WTC11 (cell line): ENCODE results near the gene ZNF14. TPM values are rescaled to one million over a fixed set of nuclear protein-coding genes. Genes with fewer than 3 reads are reported as not detected.

Source experiments
- ATAC-seq: fragments of 200-7000 bp; cut with Tn5 transposase; 2 replicates; pipeline ENCODE4 v1.10.0; 2021; ENCODE audit warnings: mild to moderate bottlenecking, moderate library complexity
- CTCF ChIA-PET: fragments of 300-600 bp; sonication (Branson Sonifier 250); formaldehyde crosslinking; loops from one replicate; lab custom pipeline; 2021; ENCODE audit warnings: antibody characterized with exemption; lab: Charles Lee
- POLR2A ChIA-PET: fragments of 350-600 bp; sonication (Branson Sonifier 250); formaldehyde crosslinking; loops from one replicate; lab custom pipeline; 2021; ENCODE audit warnings: antibody characterized with exemption; lab: Charles Lee
- DNase-seq: peaks from one replicate; pipeline ENCODE4 v3.0.0; 2021; ENCODE audit warnings: low spot score
- H3K27ac Mint-ChIP-seq: 2 replicates; pipeline ENCODE4 v1.8.0; 2021; ENCODE audit warnings: mixed read lengths
- H3K27me3 Mint-ChIP-seq: 2 replicates; pipeline ENCODE4 v1.8.0; 2021; ENCODE audit warnings: low read depth, mild to moderate bottlenecking, moderate library complexity, mixed read lengths
- H3K36me3 Mint-ChIP-seq: 2 replicates; pipeline ENCODE4 v1.8.0; 2021; ENCODE audit warnings: mixed read lengths
- H3K4me1 Mint-ChIP-seq: 2 replicates; pipeline ENCODE4 v1.8.0; 2022; ENCODE audit warnings: mixed read lengths
- H3K4me3 Mint-ChIP-seq: 2 replicates; pipeline ENCODE4 v1.8.0; 2021; ENCODE audit warnings: mild to moderate bottlenecking, moderate library complexity, mixed read lengths
- H3K9me3 Mint-ChIP-seq: 2 replicates; pipeline ENCODE4 v1.8.0; 2021; ENCODE audit warnings: mixed read lengths
- CREB1 ChIP-seq: sonication (generic); formaldehyde crosslinking; IDR thresholded peaks from 2 replicates; pipeline ENCODE4 v1.8.0; 2023; ENCODE audit warnings: mild to moderate bottlenecking, missing genetic modification reagents
- FOXJ3 ChIP-seq: sonication (generic); formaldehyde crosslinking; IDR thresholded peaks from 2 replicates; pipeline ENCODE4 v1.9.0; 2021; ENCODE audit warnings: missing genetic modification reagents, mild to moderate bottlenecking, borderline replicate concordance
- JAZF1 ChIP-seq: fragments of 250-450 bp; sonication (Bioruptor Pico); IDR thresholded peaks from 2 replicates; pipeline ENCODE4 v1.9.0; 2021; ENCODE audit warnings: moderate library complexity, mild to moderate bottlenecking, inconsistent platforms
- JUN ChIP-seq: sonication (generic); formaldehyde crosslinking; IDR thresholded peaks from 2 replicates; pipeline ENCODE4 v1.8.0; 2023; ENCODE audit warnings: mild to moderate bottlenecking, missing genetic modification reagents
- MXD4 ChIP-seq: fragments of 250-450 bp; sonication (Bioruptor Pico); IDR thresholded peaks from 2 replicates; pipeline ENCODE4 v1.8.0; 2021; ENCODE audit warnings: mild to moderate bottlenecking, moderate library complexity, borderline replicate concordance
- total RNA-seq: library from RNA; stranded (reverse); gene quantifications from 3 replicates; pipeline ENCODE4 v1.2.3, GENCODE V29; 2021
- TF ChIP-seq, protein P1 (sequence below): sonication (generic); formaldehyde crosslinking; IDR thresholded peaks from 2 replicates; pipeline ENCODE4 v1.8.0; 2022; ENCODE audit warnings: mild to moderate bottlenecking, missing genetic modification reagents
- TF ChIP-seq, protein P2 (sequence below): fragments of 250-450 bp; sonication (Bioruptor Pico); IDR thresholded peaks from 2 replicates; pipeline ENCODE4 v1.9.0; 2021; ENCODE audit warnings: mild to moderate bottlenecking, borderline replicate concordance
- TF ChIP-seq, protein P3 (sequence below): sonication (generic); formaldehyde crosslinking; IDR thresholded peaks from 2 replicates; pipeline ENCODE4 v1.8.1; 2023; ENCODE audit warnings: mild to moderate bottlenecking, missing genetic modification reagents, moderate library complexity
- TF ChIP-seq, protein P4 (sequence below): fragments of 250-450 bp; sonication (Bioruptor Pico); IDR thresholded peaks from 2 replicates; pipeline ENCODE4 v1.9.0; 2021; ENCODE audit warnings: mild to moderate bottlenecking
- TF ChIP-seq, protein P5 (sequence below): sonication (generic); formaldehyde crosslinking; conservative IDR thresholded peaks from 2 replicates; pipeline ENCODE4 v1.8.1; 2023; ENCODE audit warnings: mild to moderate bottlenecking, low read depth, missing genetic modification reagents, moderate library complexity

The ZNF14 gene
- total RNA-seq, 1 experiment from 2014 or later, result 5.7 TPM

DNA sequence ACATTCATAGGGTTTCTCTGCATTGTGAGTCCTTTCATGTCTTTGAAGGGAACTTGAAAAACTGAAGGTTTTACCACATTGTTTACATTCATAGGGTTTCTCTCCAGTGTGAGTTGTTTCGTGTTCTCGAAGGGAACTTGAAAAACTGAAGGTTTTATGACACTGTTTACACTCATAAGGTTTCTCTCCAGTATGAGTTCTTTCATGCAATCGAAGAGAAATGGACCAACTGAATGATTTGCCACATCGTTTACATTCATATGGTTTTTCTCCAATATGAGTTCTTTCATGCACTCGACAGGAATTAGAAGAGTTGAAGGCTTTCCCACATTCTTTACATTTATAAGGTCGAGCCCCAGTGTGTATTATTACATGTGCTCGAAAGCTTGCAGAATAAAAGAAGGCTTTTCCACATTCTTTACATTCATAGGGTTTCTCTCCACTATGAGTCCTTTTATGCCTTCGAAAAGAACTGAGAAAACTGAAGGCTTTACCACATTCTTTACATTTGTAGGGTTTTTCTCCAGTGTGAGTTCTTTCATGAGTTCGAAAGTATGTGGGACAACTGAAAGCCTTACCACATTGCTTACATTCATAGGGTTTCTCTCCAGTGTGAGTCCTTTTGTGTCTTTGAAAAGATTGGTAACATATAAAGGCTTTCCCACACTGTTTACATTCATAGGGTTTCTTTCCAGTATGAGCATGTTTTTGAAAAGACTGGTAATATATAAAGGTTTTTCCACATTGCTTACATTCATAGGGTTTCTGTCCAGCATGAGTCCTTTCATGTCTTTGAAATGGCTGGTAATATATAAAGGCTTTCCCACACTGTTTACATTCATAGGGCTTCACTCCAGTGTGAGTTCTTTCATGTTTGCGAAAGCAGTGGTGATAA is 20.7 kb downstream of the ZNF14 start (continued):
- TF ChIP-seq, protein P1, sequence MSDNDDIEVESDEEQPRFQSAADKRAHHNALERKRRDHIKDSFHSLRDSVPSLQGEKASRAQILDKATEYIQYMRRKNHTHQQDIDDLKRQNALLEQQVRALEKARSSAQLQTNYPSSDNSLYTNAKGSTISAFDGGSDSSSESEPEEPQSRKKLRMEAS (CRISPR knock-in tag), result no peak
- no peak for TF ChIP-seq JAZF1 (CRISPR knock-in tag)

DNA sequence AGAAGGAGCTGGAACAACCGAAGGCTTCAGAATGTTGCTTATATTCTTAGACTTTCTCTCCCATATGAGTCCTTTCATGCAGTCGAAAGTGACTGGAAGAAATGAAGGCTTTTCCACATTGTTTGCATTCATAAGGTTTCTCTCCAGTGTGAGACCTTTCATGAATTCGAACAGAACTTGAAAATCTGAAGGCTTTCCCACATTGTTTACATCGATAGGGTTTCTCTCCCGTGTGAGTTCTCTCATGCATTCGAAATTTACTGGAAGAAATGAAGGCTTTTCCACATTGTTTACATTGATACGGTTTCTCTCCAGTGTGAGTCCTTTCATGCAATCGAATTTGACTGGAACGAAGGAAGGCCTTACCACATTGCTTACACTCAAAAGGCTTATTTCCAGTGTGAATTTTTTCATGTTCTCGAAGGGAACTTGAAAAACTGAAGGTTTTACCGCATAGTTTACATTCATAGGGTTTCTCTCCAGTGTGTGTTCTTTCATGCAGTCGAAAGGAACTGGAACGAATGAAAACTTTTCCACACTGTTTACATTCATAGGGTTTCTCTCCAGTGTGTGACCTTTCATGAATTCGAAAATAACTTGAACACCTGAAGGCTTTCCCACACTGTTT is 21.5 kb downstream of the ZNF14 start:
- DNase-seq (no peak), ATAC-seq (no peak)
- H3K27me3 Mint-ChIP-seq, result peaks cover 14% of the 10 kb centered on the region
- CTCF ChIA-PET, result no interaction called here
- no peak overlapping the region for H3K4me3 Mint-ChIP-seq
- no peaks in the 10 kb centered on the region for H3K4me1 Mint-ChIP-seq
- H3K9me3 Mint-ChIP-seq, result peaks cover 87% of the 10 kb centered on the region
- TF ChIP-seq, protein P2, sequence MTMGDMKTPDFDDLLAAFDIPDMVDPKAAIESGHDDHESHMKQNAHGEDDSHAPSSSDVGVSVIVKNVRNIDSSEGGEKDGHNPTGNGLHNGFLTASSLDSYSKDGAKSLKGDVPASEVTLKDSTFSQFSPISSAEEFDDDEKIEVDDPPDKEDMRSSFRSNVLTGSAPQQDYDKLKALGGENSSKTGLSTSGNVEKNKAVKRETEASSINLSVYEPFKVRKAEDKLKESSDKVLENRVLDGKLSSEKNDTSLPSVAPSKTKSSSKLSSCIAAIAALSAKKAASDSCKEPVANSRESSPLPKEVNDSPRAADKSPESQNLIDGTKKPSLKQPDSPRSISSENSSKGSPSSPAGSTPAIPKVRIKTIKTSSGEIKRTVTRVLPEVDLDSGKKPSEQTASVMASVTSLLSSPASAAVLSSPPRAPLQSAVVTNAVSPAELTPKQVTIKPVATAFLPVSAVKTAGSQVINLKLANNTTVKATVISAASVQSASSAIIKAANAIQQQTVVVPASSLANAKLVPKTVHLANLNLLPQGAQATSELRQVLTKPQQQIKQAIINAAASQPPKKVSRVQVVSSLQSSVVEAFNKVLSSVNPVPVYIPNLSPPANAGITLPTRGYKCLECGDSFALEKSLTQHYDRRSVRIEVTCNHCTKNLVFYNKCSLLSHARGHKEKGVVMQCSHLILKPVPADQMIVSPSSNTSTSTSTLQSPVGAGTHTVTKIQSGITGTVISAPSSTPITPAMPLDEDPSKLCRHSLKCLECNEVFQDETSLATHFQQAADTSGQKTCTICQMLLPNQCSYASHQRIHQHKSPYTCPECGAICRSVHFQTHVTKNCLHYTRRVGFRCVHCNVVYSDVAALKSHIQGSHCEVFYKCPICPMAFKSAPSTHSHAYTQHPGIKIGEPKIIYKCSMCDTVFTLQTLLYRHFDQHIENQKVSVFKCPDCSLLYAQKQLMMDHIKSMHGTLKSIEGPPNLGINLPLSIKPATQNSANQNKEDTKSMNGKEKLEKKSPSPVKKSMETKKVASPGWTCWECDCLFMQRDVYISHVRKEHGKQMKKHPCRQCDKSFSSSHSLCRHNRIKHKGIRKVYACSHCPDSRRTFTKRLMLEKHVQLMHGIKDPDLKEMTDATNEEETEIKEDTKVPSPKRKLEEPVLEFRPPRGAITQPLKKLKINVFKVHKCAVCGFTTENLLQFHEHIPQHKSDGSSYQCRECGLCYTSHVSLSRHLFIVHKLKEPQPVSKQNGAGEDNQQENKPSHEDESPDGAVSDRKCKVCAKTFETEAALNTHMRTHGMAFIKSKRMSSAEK (CRISPR knock-in tag), result no peak
- TF ChIP-seq JUN (CRISPR knock-in tag) (no peak), MXD4 (CRISPR knock-in tag) (no peak), FOXJ3 (CRISPR knock-in tag) (no peak), CREB1 (CRISPR knock-in tag) (no peak)
- TF ChIP-seq, protein P3, sequence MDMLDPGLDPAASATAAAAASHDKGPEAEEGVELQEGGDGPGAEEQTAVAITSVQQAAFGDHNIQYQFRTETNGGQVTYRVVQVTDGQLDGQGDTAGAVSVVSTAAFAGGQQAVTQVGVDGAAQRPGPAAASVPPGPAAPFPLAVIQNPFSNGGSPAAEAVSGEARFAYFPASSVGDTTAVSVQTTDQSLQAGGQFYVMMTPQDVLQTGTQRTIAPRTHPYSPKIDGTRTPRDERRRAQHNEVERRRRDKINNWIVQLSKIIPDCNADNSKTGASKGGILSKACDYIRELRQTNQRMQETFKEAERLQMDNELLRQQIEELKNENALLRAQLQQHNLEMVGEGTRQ (CRISPR knock-in tag), result no peak
- TF ChIP-seq, protein P4, sequence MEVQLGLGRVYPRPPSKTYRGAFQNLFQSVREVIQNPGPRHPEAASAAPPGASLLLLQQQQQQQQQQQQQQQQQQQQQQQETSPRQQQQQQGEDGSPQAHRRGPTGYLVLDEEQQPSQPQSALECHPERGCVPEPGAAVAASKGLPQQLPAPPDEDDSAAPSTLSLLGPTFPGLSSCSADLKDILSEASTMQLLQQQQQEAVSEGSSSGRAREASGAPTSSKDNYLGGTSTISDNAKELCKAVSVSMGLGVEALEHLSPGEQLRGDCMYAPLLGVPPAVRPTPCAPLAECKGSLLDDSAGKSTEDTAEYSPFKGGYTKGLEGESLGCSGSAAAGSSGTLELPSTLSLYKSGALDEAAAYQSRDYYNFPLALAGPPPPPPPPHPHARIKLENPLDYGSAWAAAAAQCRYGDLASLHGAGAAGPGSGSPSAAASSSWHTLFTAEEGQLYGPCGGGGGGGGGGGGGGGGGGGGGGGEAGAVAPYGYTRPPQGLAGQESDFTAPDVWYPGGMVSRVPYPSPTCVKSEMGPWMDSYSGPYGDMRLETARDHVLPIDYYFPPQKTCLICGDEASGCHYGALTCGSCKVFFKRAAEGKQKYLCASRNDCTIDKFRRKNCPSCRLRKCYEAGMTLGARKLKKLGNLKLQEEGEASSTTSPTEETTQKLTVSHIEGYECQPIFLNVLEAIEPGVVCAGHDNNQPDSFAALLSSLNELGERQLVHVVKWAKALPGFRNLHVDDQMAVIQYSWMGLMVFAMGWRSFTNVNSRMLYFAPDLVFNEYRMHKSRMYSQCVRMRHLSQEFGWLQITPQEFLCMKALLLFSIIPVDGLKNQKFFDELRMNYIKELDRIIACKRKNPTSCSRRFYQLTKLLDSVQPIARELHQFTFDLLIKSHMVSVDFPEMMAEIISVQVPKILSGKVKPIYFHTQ (CRISPR knock-in tag), result no peak
- TF ChIP-seq, protein P5, sequence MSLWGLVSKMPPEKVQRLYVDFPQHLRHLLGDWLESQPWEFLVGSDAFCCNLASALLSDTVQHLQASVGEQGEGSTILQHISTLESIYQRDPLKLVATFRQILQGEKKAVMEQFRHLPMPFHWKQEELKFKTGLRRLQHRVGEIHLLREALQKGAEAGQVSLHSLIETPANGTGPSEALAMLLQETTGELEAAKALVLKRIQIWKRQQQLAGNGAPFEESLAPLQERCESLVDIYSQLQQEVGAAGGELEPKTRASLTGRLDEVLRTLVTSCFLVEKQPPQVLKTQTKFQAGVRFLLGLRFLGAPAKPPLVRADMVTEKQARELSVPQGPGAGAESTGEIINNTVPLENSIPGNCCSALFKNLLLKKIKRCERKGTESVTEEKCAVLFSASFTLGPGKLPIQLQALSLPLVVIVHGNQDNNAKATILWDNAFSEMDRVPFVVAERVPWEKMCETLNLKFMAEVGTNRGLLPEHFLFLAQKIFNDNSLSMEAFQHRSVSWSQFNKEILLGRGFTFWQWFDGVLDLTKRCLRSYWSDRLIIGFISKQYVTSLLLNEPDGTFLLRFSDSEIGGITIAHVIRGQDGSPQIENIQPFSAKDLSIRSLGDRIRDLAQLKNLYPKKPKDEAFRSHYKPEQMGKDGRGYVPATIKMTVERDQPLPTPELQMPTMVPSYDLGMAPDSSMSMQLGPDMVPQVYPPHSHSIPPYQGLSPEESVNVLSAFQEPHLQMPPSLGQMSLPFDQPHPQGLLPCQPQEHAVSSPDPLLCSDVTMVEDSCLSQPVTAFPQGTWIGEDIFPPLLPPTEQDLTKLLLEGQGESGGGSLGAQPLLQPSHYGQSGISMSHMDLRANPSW (CRISPR knock-in tag), result no peak
- POLR2A ChIA-PET, result no interaction called here
- H3K27ac Mint-ChIP-seq, result no peak overlapping the region
- H3K36me3 Mint-ChIP-seq, result peaks cover 94% of the 10 kb centered on the region
